Ecto neural progenitor cell (in vitro differentiated cells): Measurements from ENCODE around the gene TCF7L1.
"Not testable (repeated sequence)": the region's sequence is repeated elsewhere in the genome, so short reads cannot be mapped to it uniquely, and the experiment has no call there.

ENCODE experiments used
- DNase-seq: peaks from one replicate; pipeline ENCODE4 v3.0.0-alpha.2; 2018; ENCODE audit warnings: low spot score

The TCF7L1 gene, protein sequence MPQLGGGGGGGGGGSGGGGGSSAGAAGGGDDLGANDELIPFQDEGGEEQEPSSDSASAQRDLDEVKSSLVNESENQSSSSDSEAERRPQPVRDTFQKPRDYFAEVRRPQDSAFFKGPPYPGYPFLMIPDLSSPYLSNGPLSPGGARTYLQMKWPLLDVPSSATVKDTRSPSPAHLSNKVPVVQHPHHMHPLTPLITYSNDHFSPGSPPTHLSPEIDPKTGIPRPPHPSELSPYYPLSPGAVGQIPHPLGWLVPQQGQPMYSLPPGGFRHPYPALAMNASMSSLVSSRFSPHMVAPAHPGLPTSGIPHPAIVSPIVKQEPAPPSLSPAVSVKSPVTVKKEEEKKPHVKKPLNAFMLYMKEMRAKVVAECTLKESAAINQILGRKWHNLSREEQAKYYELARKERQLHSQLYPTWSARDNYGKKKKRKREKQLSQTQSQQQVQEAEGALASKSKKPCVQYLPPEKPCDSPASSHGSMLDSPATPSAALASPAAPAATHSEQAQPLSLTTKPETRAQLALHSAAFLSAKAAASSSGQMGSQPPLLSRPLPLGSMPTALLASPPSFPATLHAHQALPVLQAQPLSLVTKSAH

DNA sequence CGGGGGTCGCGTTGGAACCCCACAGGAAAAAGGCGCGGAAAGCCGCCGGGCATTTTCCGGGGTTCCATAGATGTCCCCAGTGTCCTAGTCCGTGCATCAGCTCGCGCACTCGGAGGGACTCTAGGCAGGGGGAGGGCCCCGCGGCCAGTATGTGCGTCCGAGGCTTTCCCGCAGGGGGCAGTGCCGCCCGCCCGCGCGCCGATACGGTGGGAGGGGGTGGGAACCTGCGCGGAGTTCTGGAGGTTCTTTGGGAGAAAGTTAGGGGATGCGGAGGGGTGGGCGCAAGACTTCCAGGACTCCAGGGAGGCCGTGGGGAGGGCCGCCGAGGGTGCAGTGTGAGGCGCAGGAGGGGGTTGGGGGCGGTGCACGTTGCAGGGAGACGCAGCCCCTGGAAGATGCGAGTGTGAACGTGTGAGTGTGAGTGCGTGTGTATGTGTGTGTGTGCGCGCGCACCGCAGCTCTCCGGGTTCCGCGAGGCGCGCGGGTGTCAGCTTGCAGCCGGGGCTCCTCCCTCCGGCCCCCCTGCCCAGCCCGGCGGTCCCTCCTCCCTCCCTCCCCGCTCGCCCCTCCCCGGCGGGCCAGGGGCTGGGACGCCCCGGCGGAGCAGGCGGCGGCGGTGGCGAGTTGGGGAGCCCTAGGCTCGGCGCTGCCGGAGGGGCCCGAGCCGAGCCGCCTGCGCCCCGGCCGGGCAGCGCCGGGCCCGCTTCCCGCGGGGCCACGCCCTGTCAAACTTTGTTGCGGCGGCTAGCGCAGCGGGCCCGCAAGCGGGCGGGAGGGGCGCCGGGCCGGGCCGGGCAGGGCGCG is at the start of gene TCF7L1:
TSS of gene TCF7L1 (plus strand) at position 559 of the 804 bp plus-strand sequence. CDS start 293 bp downstream, outside the sequence.
- DNase-seq, result peak; percentile 95

DNA sequence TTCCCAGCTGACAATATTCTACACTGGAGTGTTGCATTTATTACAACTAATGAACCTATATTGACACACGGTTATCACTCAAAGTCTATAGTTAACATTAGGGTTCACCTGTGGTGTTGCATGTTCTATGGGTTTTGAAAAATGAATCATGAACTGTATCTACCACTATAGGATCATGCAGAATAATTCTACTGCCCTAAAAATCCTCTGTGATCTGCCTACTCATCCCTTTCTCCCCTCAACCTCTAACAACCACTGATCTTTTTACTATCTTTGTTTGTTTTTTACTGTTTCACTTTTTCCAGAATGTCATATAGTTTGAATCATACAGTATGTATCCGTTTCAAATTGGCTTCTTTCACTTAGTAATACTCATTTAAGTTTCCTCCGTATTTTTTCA is 47.6 kb upstream of the TCF7L1 start:
- no peak for DNase-seq

DNA sequence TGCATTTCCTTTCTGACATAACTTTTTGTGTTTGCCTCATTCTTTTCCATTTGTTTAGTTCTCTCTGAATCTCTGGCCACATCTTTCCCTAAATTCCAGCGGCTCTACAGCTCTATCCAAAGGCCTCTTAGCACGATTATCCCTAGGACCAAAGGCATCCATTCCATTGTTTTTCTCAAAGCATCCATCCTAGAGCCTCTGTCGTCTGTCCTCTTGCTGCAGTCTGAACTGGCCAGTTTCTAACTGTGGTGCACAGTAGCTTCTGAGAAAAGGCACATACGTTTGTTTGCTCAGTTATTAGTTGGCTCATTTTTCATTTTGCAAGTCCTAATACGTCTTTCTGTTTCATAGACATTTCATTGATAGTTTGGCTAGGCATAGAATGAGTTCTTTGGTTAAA is 45.7 kb upstream of the TCF7L1 start:
- no peak for DNase-seq

DNA sequence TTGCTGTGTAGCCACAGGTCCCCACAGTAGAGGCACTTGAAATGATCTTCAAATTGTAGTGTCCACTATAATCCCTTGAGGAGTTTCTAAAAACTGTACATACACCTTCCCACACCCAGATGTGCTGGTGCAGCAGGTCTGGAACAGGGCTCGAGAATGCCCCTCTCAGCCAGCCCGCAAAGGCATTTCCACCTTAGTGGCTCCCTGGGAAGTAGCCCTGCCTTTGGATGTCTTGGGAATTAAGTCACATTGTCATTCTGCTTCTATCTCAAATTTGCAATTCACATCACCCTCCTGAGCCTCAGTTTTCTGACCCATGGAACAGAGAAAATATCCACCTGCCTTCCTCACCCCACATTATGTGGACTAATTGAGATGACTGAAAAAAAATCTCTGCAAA is 44.3 kb upstream of the TCF7L1 start:
- no peak for DNase-seq

DNA sequence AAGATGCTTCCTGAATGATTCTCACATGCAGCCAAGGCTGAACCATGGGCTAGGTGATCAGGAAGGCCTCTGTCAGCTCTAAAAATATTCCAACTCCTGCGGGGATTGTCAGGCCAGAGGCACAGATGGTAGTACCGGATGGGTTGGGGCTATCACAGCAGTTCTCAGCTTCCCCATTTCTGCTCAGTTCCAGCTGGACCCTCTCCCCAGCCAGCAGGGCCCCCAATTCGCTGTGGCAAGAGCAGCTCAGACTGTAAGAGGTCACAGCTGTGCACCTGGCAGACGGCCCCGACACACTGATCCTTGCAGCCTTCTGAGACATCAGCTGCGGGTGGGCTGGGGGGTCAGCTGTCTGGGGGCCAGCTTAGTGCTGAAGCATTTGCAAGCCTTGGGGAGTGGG is 43.6 kb upstream of the TCF7L1 start:
- no peak for DNase-seq

DNA sequence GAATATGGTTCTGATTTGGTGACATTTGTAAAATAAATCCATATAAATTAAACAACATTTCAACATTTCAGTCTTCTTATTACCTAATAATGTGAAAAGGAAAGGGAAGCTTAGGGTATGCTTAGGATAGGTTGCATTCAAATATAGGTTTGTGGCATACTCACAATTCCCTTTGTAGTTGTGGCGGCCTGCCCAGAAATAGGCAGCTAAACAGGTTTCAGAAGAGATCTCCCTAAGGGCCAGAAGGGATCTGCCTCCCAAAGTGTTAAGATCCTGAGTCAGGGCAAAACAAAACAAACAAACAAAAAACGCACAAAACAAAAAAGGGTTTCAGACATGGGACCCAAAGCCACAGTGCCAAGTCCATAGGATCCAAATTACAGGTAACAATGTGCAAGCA is 41.4 kb upstream of the TCF7L1 start:
- DNase-seq, result no peak

DNA sequence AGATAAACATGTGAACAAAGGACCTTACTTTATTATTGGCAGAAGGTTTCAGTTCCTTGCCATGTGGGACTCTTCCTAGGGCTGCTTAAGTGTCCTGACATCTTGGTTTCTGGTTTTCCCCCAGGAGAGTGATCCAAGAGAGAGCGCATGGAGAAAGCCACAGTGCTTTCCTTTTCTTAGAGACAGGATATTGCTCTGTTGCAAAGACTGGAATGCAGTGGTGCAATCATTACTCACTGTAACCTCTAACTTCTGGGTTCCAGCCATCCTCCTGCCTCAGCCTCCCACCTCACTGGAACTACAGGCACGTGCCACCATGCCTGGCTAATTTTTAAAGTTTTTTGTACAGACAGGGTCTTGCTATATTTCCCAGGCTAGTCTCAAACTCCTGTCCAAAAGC is 38.1 kb upstream of the TCF7L1 start:
- DNase-seq, result no peak

DNA sequence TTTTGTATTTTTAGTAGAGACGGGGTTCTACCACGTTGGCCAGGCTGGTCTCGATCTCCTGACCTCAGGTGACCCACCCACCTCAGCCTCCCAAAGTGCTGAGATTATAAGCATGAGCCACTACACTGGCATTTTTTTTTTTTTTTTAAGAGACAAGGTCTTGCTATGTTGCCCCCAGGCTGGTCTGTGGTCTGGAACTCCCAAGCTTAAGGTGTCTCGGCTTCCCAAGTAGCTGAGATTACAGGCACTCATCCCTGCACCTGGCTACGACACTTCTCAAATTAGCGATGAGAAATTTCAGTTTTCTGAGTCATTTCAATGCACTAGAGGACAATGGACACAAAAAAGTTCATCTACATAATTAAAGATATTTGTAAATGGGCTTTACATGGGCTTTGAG is 36.6 kb upstream of the TCF7L1 start:
- no peak for DNase-seq

DNA sequence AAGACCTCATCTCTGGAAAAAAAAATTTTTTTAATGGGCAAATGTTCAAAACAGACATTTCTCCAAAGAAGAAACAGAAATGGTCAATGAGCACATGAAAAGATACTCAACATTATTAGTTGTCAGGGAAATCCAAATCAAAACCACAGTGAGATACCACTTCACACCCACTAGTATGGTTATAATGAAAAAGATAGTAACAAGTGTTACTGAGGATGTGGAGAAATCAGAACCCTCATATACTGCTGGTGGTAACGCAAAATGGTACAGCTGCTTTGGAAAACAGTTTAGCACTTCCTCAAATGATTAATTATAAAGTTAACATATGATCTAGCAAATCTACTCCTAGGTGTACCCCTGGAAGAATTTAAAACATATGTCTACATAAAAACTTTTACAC is 29.0 kb upstream of the TCF7L1 start:
- no peak for DNase-seq

DNA sequence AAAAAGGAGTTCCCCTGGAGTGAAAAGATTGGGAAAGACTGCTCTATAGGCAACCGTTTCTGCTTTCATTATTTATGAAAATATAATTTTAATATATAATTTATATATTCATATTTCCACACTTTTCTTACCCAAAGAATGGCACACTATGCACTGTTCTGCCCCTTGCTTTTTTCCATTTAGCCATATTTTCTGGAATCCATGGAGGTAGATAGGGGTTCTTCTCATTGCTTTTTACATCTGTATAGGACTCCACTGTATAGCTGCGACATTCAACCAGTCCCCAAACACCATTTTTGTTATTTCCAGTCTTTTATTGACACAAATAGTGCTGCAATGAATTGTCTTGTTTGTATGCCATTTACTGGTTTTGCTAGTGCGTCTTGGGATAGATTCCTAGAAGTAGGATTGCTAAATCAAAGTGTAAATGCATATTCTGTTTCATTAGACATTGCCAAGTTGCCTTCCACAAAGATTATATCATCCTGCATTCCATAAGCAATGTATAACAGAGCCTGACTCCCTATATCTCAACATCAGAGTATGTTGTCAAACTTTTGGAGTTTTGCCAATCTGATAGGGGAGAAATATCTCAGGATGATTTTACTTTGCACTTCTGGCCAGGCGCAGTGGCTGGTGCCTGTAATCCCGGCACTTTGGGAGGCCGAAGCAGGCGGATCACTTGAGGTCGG is 26.6 kb upstream of the TCF7L1 start:
- no peak for DNase-seq

DNA sequence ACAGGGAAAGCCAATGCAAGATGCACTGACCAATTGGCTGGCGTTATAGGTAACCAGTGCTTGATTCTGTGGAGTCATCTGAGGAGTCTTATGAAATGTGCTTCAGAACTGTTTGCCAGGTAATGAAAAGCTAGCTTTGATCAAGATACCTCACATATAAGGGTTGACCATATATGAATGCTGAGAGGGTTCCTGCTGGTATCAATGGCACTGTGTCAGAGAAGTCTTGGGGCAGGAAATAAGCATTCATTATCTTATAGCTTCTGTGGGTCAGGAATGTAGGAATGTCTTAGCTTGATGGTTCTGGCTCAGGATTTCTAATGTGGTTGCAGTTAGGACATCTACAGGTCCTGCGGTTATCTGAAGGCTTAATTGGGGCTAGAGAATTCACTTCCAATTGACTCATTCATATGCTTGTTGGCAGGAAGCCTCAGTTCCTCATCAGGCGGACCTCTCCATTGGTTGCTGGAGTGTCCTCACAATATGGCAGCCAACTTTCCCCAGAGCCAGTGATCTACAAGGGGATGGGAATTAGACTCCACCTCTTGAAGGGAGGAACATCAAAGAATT is 22.1 kb upstream of the TCF7L1 start:
- no peak for DNase-seq

DNA sequence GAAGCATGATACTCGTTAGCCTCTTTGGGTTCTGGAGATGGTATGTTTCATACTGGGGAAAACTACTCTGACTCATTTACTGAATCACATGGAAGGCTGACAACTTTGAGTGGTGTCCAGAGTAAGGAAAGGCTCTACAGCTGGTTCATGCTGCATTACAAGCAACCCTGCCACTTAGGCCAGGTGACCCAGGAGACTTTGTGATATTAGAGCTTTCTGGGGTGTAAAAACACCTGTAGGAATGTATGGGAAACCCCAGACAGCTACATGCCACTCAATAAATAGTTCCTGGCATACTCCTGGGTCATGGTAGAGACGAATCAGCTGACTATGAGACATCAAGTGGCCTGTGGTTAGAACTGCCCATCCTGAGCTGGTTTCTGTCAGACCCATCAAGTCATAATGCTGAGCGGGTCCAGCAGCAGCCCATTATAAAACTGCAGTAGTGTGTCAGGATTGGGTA is 21.3 kb upstream of the TCF7L1 start:
- no peak for DNase-seq

DNA sequence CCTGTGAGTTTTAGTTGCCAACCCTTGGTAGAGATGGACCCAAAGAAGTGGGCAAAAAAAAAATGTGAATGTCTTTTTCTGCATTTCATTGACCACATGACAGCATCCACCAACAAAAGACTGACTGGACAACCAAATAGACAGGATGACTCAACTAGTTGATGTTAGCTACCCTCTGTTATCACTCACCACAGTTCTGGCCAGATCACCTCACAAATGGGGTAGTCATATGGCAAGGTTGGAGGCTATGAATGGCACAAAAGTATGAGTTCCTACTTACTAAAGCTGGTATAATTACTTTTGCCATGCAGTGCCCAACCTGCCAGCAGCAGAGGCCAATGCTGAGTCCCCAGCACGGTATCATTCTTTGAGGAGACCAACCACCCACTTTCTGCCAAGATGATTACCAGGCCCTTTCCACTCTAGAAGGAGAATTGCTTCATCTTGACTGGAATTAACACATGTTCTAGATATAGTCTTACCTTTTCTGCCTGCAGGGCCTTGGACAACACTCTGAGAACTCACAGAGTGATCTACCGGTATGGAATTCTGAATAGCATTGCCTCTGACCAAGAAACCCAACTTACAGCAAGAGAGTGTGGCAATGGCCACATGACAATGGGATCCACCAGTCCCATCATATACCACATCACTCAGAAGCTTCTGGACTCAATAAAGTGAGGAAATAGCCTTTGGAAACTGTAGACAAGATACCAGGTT is 20.1 kb upstream of the TCF7L1 start:
- DNase-seq, result no peak

DNA sequence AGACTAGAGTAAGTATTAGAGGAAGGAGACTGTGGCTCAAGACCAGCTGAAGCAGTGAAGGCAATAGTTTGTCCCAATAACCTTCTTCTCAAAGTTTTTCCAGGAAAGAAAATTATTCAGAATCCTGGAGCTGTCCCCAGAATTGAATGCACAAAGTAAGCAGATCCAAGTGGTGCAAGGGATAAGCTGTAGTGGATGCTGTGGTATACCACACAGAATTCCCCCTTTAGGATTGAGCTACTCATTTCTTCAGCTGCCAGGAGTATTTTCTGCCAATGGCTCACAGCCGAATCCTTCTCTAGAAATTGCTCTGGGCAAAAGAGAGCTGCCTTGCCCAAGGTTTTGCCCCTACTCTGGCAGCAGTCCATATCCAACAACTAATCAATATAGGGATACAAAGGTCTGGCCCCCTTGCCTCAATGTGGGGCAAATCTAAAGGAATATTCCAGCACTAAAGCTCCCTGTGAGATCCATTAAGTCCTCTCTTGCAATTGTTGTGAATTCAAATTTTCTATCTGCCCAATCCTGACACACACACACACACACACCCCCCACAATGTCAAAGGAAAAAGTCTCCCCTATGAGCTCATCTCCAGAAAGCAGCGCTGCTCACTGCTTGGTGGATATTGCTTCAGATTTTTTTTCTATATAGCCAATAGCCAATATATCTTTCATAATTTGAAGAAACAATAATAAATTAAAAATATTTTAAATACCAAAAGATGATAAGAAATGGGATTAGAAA is 18.4 kb upstream of the TCF7L1 start:
- DNase-seq, result no peak

DNA sequence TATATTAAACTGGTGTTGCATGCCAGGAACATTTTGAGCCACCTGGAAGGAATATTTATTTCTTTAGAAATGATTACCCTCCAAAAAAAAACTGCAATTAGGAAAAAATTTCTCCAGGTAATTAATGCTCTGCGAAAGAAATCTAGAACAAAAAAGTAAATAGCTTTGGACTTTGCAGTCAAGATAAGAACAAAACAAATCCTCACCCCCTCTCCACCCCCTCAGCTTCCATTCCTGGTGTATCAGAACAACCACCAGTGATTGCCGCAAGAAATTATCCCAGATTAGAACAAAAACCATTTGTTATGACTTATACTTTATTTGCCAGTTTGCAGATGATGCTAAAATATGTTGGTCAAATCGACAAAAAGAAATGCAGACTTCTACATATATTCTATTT is 17.0 kb upstream of the TCF7L1 start:
- DNase-seq, result no peak

DNA sequence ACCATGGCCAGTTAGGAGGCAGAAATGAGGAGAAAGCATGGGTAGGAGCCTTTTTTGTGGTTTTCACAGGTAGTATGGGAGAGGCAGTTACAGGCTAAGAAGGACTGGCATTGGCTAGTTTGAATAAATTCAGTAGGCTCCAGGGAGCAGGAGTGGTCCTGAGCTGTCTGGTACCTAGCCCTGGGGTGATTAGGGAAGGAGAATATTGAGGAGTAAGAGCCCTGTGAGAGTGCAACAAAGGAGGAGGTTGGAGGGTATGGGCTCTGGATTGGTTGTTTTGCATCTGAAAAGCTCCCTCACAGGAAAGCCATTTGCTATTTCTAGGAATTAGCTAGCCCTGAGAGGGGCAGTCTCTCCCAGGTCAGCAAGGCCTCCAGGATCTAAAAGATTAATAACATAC is 13.3 kb upstream of the TCF7L1 start:
- peak; percentile 50 for DNase-seq

DNA sequence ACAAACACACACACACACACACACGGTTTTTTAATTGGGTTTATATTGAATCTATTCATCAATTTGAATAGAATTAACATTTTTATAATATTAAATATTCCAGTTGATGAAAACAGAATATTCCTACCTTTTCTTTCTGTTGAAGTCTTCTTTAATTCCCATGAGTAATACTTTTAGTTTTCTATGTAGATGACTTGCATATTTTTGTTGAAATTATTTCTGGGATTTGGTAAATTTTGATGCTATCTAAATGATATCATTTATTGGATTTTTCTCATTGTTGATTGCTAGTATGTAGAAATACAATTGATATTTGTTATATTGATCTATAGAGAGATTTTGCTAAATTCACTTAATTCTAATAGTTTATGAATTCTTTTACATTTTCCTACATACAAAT is 12.8 kb upstream of the TCF7L1 start:
- DNase-seq, result no peak

DNA sequence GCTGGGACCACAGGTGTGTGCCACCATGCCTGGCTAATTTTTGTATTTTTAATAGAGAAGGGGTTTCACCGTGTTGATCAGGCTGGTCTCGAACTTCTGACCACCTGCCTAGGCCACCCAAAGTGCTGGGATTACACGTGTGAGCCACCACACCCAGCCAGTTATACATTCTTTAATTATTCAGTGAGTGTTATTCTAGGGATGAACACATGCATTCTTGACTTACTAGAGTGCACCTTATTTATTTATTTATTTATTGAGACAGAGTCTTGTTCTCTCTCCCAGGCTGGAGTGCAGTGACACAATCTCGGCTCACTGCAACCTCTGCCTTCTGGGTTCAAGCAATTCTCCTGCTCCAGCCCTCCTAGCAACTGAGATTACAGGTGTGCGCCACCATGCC is 6.7 kb upstream of the TCF7L1 start:
- DNase-seq, result not testable (repeated sequence)

DNA sequence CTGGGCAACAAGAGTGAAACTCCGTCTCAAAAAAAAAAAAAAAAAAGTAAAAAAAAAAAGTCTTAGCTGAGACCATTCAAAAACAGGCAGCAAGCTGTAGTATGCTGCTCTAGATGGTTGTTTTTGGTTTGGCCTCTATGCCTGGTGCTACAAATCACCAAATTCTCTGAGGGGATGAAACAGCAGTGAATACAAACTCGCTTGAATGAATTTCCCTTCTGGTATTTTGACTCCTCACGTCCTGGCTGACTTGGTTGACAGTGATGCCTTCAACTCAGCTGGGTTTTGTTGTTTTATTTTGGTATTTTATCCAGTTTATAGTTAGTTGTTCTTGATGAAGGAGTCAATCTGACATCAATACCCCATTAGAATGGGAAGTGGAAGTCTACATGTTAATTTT is 3.3 kb upstream of the TCF7L1 start:
- DNase-seq, result no peak

DNA sequence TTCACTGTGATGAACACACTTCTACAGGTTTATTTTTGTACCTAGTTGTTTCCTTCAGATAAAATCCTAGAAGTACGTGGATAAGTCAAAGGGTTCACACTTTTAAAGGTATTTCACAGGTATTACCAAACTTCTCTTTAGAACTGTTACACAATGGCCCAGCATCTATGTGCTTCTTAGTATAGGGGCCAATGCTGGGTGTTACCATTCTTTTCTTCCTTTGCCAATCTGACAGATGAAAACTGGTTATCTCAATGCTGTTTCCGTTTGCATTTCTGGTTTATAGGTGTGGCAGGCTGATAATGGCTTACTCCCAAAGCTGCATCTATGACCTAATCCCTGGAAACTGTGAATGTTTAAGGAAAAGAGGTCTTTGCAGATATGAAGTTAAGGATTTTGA is 2.8 kb upstream of the TCF7L1 start:
- DNase-seq, result no peak

DNA sequence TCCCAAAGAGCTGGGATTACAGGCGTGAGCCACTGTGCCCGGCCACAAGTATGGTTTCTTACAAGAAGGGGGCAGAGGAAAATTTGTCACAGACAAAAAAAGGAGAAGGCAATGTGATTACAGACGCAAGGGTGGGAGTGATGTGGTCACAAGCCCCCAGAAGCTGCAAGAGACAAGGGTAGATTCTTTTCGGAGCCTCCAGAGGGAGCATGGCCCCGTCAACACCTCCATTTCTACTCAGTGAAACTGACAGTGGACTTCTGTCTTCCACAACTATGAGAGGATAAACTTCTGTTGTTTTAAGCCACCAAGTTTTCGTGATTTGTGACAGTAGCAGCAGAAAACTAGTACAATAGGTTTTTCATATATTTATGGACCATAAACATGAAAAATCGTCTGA is 2.1 kb upstream of the TCF7L1 start:
- no peak for DNase-seq
